PFSK-1 (cell line): ENCODE measurements around the gene ETHE1.

Experiments
- FOXP2 ChIP-seq: optimal IDR thresholded peaks from 2 replicates; pipeline ENCODE3; 2011; ENCODE audit warnings: borderline replicate concordance, control low read depth, inconsistent platforms; ENCODE audit not compliant: insufficient read depth; ENCODE audit errors: extremely low read length, extremely low read depth
- POLR2AphosphoS5 ChIP-seq: IDR thresholded peaks from 2 replicates; pipeline ENCODE4 v1.6.1; 2012; ENCODE audit warnings: low read depth, mild to moderate bottlenecking, control low read depth, low read length, moderate library complexity
- REST ChIP-seq, 2 experiments: IDR thresholded peaks; 2 replicates each; pipeline versions ENCODE4 v1.6.1 to v1.8.0; 2011 to 2012; ENCODE audit warnings: low read depth in 2 of 2, low read length in 2 of 2, control low read depth in 1 of 2, inconsistent platforms in 1 of 2, mild to moderate bottlenecking in 1 of 2, moderate library complexity in 1 of 2; ENCODE audit not compliant: insufficient read depth in 1 of 2
- TAF1 ChIP-seq: IDR thresholded peaks from 2 replicates; pipeline ENCODE4 v1.6.1; 2012; ENCODE audit warnings: low read length, control low read depth, borderline replicate concordance; ENCODE audit not compliant: insufficient read depth

GRCh38 chr19:43533546-43534304 lies 6.7 kb upstream of the ETHE1 start:
- TF ChIP-seq TAF1: no peak
- no peak for TF ChIP-seq POLR2AphosphoS5
- no peak for TF ChIP-seq REST (IDR thresholded peaks at IDR 0.05; ENCODE audit: insufficient read depth in 1 of 2, low read depth in 2 of 2, low read length in 2 of 2)
- no peak for TF ChIP-seq FOXP2
